Sigmoid colon (tissue), 4 donors: ENCODE data around the gene EIF2S2.

Experiments
- EP300 ChIP-seq, 4 donors: sonication (generic); formaldehyde crosslinking; IDR thresholded peaks; one replicate each; pipeline ENCODE4 v1.6.1; 2017; ENCODE audit warnings: antibody characterized with exemption in 4 of 4
- TF ChIP-seq, protein P1 (sequence below), 4 experiments: fragments of 450-650 bp in 3 of 4; fragments of 200-600 bp in 1 of 4; IDR thresholded peaks; one replicate each; pipeline ENCODE4 v1.5.1; 2016 to 2019; ENCODE audit warnings: antibody characterized with exemption in 4 of 4, mild to moderate bottlenecking in 3 of 4, moderate library complexity in 2 of 4

DNA sequence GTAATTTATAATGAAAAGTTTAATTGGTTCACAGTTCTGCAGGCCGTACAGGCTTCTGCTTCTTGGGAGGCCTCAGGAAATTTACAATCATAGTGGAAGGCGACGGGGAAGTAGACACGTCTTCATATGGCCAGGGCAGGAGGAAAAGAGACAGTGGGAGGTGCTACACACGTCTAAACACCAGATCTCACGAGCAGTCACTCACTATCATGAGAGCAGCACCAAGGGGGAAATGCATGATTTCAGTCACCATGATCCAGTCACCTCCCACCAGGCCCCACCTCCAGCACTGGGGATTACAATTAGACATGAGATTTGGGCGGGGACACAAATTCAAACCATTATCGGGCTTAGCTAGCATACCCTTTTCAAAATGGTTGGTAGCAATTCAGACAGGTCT lies 41.2 kb downstream of the EIF2S2 start:
- TF ChIP-seq, protein P1, sequence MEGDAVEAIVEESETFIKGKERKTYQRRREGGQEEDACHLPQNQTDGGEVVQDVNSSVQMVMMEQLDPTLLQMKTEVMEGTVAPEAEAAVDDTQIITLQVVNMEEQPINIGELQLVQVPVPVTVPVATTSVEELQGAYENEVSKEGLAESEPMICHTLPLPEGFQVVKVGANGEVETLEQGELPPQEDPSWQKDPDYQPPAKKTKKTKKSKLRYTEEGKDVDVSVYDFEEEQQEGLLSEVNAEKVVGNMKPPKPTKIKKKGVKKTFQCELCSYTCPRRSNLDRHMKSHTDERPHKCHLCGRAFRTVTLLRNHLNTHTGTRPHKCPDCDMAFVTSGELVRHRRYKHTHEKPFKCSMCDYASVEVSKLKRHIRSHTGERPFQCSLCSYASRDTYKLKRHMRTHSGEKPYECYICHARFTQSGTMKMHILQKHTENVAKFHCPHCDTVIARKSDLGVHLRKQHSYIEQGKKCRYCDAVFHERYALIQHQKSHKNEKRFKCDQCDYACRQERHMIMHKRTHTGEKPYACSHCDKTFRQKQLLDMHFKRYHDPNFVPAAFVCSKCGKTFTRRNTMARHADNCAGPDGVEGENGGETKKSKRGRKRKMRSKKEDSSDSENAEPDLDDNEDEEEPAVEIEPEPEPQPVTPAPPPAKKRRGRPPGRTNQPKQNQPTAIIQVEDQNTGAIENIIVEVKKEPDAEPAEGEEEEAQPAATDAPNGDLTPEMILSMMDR (IDR thresholded peaks at IDR 0.05), result no peak
- TF ChIP-seq EP300 (IDR thresholded peaks at IDR 0.05), result no peak
